Measurements from ENCODE around the gene DUOX1. TPM values are rescaled to one million over a fixed set of nuclear protein-coding genes. Genes with fewer than 3 reads are reported as not detected.

DUOX1 gene
- total and polyA plus RNA-seq, 2 of the 13 experiments (the other 11 are each of a cell fraction or from before 2014, with no cell fraction given) = 0.03 TPM; not detected in 1

DNA sequence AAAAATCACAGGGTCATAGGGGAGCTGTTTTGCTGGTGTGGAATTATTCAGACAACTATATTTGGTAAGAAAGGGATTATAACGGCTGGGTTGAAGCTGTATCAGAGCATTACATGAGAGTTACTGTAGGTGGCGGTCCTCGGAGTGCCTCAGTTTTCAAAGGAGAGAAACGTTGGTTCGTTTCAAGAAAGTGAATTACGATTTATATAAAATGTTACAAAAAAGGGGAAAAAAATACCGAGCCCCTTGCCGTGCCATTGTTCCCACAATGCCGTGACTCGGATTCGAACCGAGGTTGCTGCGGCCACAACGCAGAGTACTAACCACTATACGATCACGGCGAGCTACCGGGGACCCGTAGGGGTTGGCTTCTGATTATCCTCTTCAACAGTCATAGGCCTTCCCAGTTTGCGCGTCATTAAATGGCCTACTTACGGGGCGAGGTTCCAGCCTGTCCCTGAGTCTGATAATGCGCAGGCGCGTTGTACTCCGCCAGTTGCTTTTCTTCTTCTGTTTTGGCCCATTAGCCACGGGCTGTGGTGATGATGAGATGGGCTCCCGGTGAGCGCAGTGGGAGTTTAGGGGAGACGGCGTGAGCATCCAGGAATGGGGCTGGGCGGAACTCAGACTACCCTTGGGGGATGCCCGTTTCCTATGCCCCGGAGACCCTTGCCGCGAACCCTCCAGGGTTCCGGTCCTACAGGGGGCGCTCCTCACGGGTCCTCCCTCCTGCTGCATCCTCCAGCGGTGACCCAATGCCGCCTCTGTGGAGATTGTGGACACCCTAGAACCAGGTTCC lies 68.7 kb downstream of the DUOX1 start (continued):
- TF ChIP-seq, protein P1, sequence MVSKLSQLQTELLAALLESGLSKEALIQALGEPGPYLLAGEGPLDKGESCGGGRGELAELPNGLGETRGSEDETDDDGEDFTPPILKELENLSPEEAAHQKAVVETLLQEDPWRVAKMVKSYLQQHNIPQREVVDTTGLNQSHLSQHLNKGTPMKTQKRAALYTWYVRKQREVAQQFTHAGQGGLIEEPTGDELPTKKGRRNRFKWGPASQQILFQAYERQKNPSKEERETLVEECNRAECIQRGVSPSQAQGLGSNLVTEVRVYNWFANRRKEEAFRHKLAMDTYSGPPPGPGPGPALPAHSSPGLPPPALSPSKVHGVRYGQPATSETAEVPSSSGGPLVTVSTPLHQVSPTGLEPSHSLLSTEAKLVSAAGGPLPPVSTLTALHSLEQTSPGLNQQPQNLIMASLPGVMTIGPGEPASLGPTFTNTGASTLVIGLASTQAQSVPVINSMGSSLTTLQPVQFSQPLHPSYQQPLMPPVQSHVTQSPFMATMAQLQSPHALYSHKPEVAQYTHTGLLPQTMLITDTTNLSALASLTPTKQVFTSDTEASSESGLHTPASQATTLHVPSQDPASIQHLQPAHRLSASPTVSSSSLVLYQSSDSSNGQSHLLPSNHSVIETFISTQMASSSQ (IDR thresholded peaks at IDR 0.05; ENCODE audit: low read depth) = peak; percentile 45; the same call in 1 of the 2 replicates
- TF ChIP-seq, protein P1 (CRISPR knock-in tag; IDR thresholded peaks at IDR 0.05; ENCODE audit: borderline replicate concordance) = no peak; the same call in 1 of the 2 replicates
- peak; percentile 60 for TF ChIP-seq TBX2 (CRISPR knock-in tag; IDR thresholded peaks at IDR 0.05; ENCODE audit: borderline replicate concordance)
- peak; percentile 76 for TF ChIP-seq CBFB (CRISPR knock-in tag; IDR thresholded peaks at IDR 0.05)
- TF ChIP-seq HNRNPH1 (optimal IDR thresholded peaks at IDR 0.05; ENCODE audit: low read depth, low read length) = peak; percentile 21
- peak; percentile 80 for TF ChIP-seq CREM (IDR thresholded peaks at IDR 0.05)
- TF ChIP-seq CREM (CRISPR knock-in tag; IDR thresholded peaks at IDR 0.05) = no peak
- TF ChIP-seq CAMTA2 (CRISPR knock-in tag; IDR thresholded peaks at IDR 0.05; ENCODE audit: borderline replicate concordance) = no peak
- TF ChIP-seq, protein P2, sequence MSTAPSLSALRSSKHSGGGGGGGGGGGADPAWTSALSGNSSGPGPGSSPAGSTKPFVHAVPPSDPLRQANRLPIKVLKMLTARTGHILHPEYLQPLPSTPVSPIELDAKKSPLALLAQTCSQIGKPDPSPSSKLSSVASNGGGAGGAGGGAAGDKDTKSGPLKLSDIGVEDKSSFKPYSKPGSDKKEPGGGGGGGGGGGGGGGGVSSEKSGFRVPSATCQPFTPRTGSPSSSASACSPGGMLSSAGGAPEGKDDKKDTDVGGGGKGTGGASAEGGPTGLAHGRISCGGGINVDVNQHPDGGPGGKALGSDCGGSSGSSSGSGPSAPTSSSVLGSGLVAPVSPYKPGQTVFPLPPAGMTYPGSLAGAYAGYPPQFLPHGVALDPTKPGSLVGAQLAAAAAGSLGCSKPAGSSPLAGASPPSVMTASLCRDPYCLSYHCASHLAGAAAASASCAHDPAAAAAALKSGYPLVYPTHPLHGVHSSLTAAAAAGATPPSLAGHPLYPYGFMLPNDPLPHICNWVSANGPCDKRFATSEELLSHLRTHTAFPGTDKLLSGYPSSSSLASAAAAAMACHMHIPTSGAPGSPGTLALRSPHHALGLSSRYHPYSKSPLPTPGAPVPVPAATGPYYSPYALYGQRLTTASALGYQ (CRISPR knock-in tag; IDR thresholded peaks at IDR 0.05) = peak; percentile 46; the same call in 1 of the 2 replicates
- TF ChIP-seq MBD4 (IDR thresholded peaks at IDR 0.05; ENCODE audit: borderline replicate concordance, low read length) = no peak
- TF ChIP-seq ZMAT3 (CRISPR knock-in tag; conservative IDR thresholded peaks at IDR 0.05) = 0 out of 2 replicates have a peak, but pooled peaks have one; percentile 32
- TF ChIP-seq, protein P3, sequence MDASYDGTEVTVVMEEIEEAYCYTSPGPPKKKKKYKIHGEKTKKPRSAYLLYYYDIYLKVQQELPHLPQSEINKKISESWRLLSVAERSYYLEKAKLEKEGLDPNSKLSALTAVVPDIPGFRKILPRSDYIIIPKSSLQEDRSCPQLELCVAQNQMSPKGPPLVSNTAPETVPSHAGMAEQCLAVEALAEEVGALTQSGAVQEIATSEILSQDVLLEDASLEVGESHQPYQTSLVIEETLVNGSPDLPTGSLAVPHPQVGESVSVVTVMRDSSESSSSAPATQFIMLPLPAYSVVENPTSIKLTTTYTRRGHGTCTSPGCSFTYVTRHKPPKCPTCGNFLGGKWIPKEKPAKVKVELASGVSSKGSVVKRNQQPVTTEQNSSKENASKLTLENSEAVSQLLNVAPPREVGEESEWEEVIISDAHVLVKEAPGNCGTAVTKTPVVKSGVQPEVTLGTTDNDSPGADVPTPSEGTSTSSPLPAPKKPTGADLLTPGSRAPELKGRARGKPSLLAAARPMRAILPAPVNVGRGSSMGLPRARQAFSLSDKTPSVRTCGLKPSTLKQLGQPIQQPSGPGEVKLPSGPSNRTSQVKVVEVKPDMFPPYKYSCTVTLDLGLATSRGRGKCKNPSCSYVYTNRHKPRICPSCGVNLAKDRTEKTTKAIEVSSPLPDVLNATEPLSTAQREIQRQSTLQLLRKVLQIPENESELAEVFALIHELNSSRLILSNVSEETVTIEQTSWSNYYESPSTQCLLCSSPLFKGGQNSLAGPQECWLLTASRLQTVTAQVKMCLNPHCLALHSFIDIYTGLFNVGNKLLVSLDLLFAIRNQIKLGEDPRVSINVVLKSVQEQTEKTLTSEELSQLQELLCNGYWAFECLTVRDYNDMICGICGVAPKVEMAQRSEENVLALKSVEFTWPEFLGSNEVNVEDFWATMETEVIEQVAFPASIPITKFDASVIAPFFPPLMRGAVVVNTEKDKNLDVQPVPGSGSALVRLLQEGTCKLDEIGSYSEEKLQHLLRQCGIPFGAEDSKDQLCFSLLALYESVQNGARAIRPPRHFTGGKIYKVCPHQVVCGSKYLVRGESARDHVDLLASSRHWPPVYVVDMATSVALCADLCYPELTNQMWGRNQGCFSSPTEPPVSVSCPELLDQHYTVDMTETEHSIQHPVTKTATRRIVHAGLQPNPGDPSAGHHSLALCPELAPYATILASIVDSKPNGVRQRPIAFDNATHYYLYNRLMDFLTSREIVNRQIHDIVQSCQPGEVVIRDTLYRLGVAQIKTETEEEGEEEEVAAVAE (CRISPR knock-in tag; IDR thresholded peaks at IDR 0.05; ENCODE audit: borderline replicate concordance) = peak; percentile 72
- 0 out of 2 replicates have a peak, but pooled peaks have one; percentile 1 for TF ChIP-seq SMC3 (IDR thresholded peaks at IDR 0.05; ENCODE audit: low read length)
- TF ChIP-seq KAT7 (CRISPR knock-in tag; IDR thresholded peaks at IDR 0.05; ENCODE audit: borderline replicate concordance) = 0 out of 2 replicates have a peak, but pooled peaks have one; percentile 68
- TF ChIP-seq ZNF24 (IDR thresholded peaks at IDR 0.05) = peak; percentile 99
- TF ChIP-seq SP5 (CRISPR knock-in tag; IDR thresholded peaks at IDR 0.05; ENCODE audit: borderline replicate concordance, low read depth) = 0 out of 2 replicates have a peak, but pooled peaks have one; percentile 9
- no peak for TF ChIP-seq FOXP1 (IDR thresholded peaks at IDR 0.05)
- 0 out of 2 replicates have a peak, but pooled peaks have one; percentile 13 for TF ChIP-seq FOXP1 (CRISPR knock-in tag; IDR thresholded peaks at IDR 0.05)
- peak; percentile 62; the same call in 1 of the 2 replicates for TF ChIP-seq GABPB1 (CRISPR knock-in tag; IDR thresholded peaks at IDR 0.05)
